MG63 (cell line): Measurements from ENCODE around the gene DLG2. TPM values are rescaled to one million over a fixed set of nuclear protein-coding genes. Genes with fewer than 3 reads are reported as not detected.

Experiments
- DNase-seq: peaks from one replicate; pipeline ENCODE4 v3.0.0-alpha.2; 2020
- H3K27me3 ChIP-seq: fragments of 250-450 bp; sonication (Bioruptor Pico); 2 replicates; pipeline ENCODE4 v1.5.1; 2020; ENCODE audit warnings: mild to moderate bottlenecking, moderate library complexity
- H3K36me3 ChIP-seq: fragments of 250-450 bp; sonication (Bioruptor Pico); 2 replicates; pipeline ENCODE4 v1.5.1; 2020; ENCODE audit warnings: mild to moderate bottlenecking, moderate library complexity
- H3K4me3 ChIP-seq: fragments of 250-450 bp; sonication (Bioruptor Pico); 2 replicates; pipeline ENCODE4 v1.5.1; 2020; ENCODE audit warnings: mild to moderate bottlenecking, moderate library complexity
- H3K9me3 ChIP-seq: fragments of 250-450 bp; sonication (Bioruptor Pico); 2 replicates; pipeline ENCODE4 v1.5.1; 2020; ENCODE audit warnings: mild to moderate bottlenecking, moderate library complexity
- total RNA-seq: library from RNA; depleted of rRNA; stranded (reverse); fragments of >200 nt; shearing (Covaris generic); gene quantifications from 2 replicates; pipeline ENCODE4 v1.2.3, GENCODE V29; 2014; ENCODE audit warnings: low replicate concordance

The DLG2 gene
- total RNA-seq, 1 experiment from 2014 or later: 0.10 TPM

- Histone ChIP-seq H3K36me3 (no peaks in the 10 kb centered on the region), H3K9me3 (no peaks in the 10 kb centered on the region), H3K4me3 (no peak overlapping the region), H3K27me3 (no peaks in the 10 kb centered on the region)
- DNase-seq: no peak
Measured at GRCh38 chr11:83847467-83848034, 1779.6 kb downstream of the DLG2 start.

GRCh38 chr11:83845797-83846196 lies 1781.3 kb downstream of the DLG2 start:
- H3K4me3 ChIP-seq: no peak overlapping the region
- H3K9me3 ChIP-seq: no peaks in the 10 kb centered on the region
- H3K27me3 ChIP-seq: no peaks in the 10 kb centered on the region
- no peak for DNase-seq
- no peaks in the 10 kb centered on the region for H3K36me3 ChIP-seq

GRCh38 chr11:83840326-83840725 lies 1786.8 kb downstream of the DLG2 start:
- Histone ChIP-seq H3K36me3 (no peaks in the 10 kb centered on the region), H3K27me3 (no peaks in the 10 kb centered on the region), H3K9me3 (no peaks in the 10 kb centered on the region), H3K4me3 (no peak overlapping the region)
- DNase-seq: no peak

GRCh38 chr11:83836883-83837654 lies 1790.1 kb downstream of the DLG2 start:
- no peaks in the 10 kb centered on the region for H3K27me3 ChIP-seq
- no peaks in the 10 kb centered on the region for H3K36me3 ChIP-seq
- H3K9me3 ChIP-seq: no peaks in the 10 kb centered on the region
- no peak overlapping the region for H3K4me3 ChIP-seq
- peak; percentile 5 for DNase-seq

GRCh38 chr11:83836065-83836464 lies 1791.1 kb downstream of the DLG2 start:
- H3K9me3 ChIP-seq: no peaks in the 10 kb centered on the region
- no peak for DNase-seq
- H3K36me3 ChIP-seq: no peaks in the 10 kb centered on the region
- H3K4me3 ChIP-seq: no peak overlapping the region
- no peaks in the 10 kb centered on the region for H3K27me3 ChIP-seq

GRCh38 chr11:83835423-83835822 lies 1791.7 kb downstream of the DLG2 start:
- no peak overlapping the region for H3K4me3 ChIP-seq
- no peaks in the 10 kb centered on the region for H3K9me3 ChIP-seq
- H3K27me3 ChIP-seq: no peaks in the 10 kb centered on the region
- no peak for DNase-seq
- no peaks in the 10 kb centered on the region for H3K36me3 ChIP-seq

GRCh38 chr11:83831929-83832328 lies 1795.2 kb downstream of the DLG2 start:
- Histone ChIP-seq H3K27me3 (no peaks in the 10 kb centered on the region), H3K9me3 (no peaks in the 10 kb centered on the region), H3K36me3 (no peaks in the 10 kb centered on the region), H3K4me3 (no peak overlapping the region)
- DNase-seq: no peak

GRCh38 chr11:83827940-83828554 lies 1799.1 kb downstream of the DLG2 start:
- Histone ChIP-seq H3K9me3 (no peaks in the 10 kb centered on the region), H3K4me3 (no peak overlapping the region), H3K36me3 (no peaks in the 10 kb centered on the region), H3K27me3 (no peaks in the 10 kb centered on the region)
- no peak for DNase-seq

GRCh38 chr11:83827520-83827919 lies 1799.6 kb downstream of the DLG2 start:
- H3K36me3 ChIP-seq: no peaks in the 10 kb centered on the region
- H3K4me3 ChIP-seq: no peak overlapping the region
- H3K27me3 ChIP-seq: no peaks in the 10 kb centered on the region
- no peak for DNase-seq
- no peaks in the 10 kb centered on the region for H3K9me3 ChIP-seq

GRCh38 chr11:83826078-83826477 lies 1801.1 kb downstream of the DLG2 start:
- Histone ChIP-seq H3K27me3 (no peaks in the 10 kb centered on the region; the same call in 1 of the 2 replicates), H3K36me3 (no peaks in the 10 kb centered on the region), H3K9me3 (no peaks in the 10 kb centered on the region), H3K4me3 (no peak overlapping the region)
- DNase-seq: no peak

GRCh38 chr11:83823461-83824025 lies 1803.6 kb downstream of the DLG2 start:
- H3K4me3 ChIP-seq: no peak overlapping the region
- H3K9me3 ChIP-seq: no peaks in the 10 kb centered on the region
- H3K36me3 ChIP-seq: no peaks in the 10 kb centered on the region
- no peak for DNase-seq
- no peaks in the 10 kb centered on the region; the same call in 1 of the 2 replicates for H3K27me3 ChIP-seq

- no peak for DNase-seq
- Histone ChIP-seq H3K9me3 (no peaks in the 10 kb centered on the region), H3K4me3 (no peak overlapping the region), H3K27me3 (no peaks in the 10 kb centered on the region; the same call in 1 of the 2 replicates), H3K36me3 (no peaks in the 10 kb centered on the region)
Measured at GRCh38 chr11:83819931-83820549, 1807.1 kb downstream of the DLG2 start.

GRCh38 chr11:83818349-83818748 lies 1808.8 kb downstream of the DLG2 start:
- Histone ChIP-seq H3K27me3 (no peaks in the 10 kb centered on the region; the same call in 1 of the 2 replicates), H3K4me3 (no peak overlapping the region), H3K36me3 (no peaks in the 10 kb centered on the region), H3K9me3 (no peaks in the 10 kb centered on the region)
- no peak for DNase-seq

- Histone ChIP-seq H3K4me3 (no peak overlapping the region), H3K27me3 (no peaks in the 10 kb centered on the region), H3K9me3 (no peaks in the 10 kb centered on the region), H3K36me3 (no peaks in the 10 kb centered on the region)
- DNase-seq: no peak
Measured at GRCh38 chr11:83816572-83817187, 1810.5 kb downstream of the DLG2 start.

- H3K36me3 ChIP-seq: no peaks in the 10 kb centered on the region
- no peak for DNase-seq
- H3K9me3 ChIP-seq: no peaks in the 10 kb centered on the region
Measured at GRCh38 chr11:83815736-83816135, 1811.4 kb downstream of the DLG2 start.

GRCh38 chr11:83813296-83813695 lies 1813.8 kb downstream of the DLG2 start:
- Histone ChIP-seq H3K27me3 (peaks cover 3% of the 10 kb centered on the region; the same call in 1 of the 2 replicates), H3K4me3 (no peak overlapping the region), H3K9me3 (no peaks in the 10 kb centered on the region), H3K36me3 (no peaks in the 10 kb centered on the region)
- no peak for DNase-seq

More at GRCh38 chr11:83815736-83816135, 1811.4 kb downstream of the DLG2 start:
- no peak overlapping the region for H3K4me3 ChIP-seq
- no peaks in the 10 kb centered on the region for H3K27me3 ChIP-seq
